ENCODE data around the gene ANKRD33B.

Gene ANKRD33B

GRCh38 chr5:10674096-10674495 is 110.2 kb downstream of the ANKRD33B start:
- DNase-seq (ENCODE audit: low read depth in 2 of 2): no peak

- no peak for DNase-seq (ENCODE audit: low read depth in 2 of 2)
These were observed 110.7 kb downstream of the ANKRD33B start for GRCh38 chr5:10674582-10674981.

GRCh38 chr5:10675177-10675700 is 111.4 kb downstream of the ANKRD33B start:
- no peak for DNase-seq (ENCODE audit: low read depth in 2 of 2)

- no peak for DNase-seq (ENCODE audit: low read depth in 2 of 2)
These were observed 112.4 kb downstream of the ANKRD33B start for GRCh38 chr5:10676224-10676623.

GRCh38 chr5:10676946-10677345 is 113.1 kb downstream of the ANKRD33B start:
- no peak for DNase-seq (ENCODE audit: low read depth in 2 of 2)

- no peak for DNase-seq (ENCODE audit: low read depth in 2 of 2)
These were observed 113.7 kb downstream of the ANKRD33B start for GRCh38 chr5:10677533-10677932.

GRCh38 chr5:10678244-10678643 is 114.4 kb downstream of the ANKRD33B start:
- no peak for DNase-seq (ENCODE audit: low read depth in 2 of 2)

GRCh38 chr5:10679336-10679988 is 115.6 kb downstream of the ANKRD33B start:
- DNase-seq (ENCODE audit: low read depth in 2 of 2): no peak

GRCh38 chr5:10680876-10681481 is 117.1 kb downstream of the ANKRD33B start:
- DNase-seq (ENCODE audit: low read depth in 2 of 2): no peak

- no peak for DNase-seq (ENCODE audit: low read depth in 2 of 2)
These were observed 118.1 kb downstream of the ANKRD33B start for GRCh38 chr5:10681731-10682679.

GRCh38 chr5:10682801-10683525 is 119.1 kb downstream of the ANKRD33B start:
- no peak for DNase-seq (ENCODE audit: low read depth in 2 of 2)

- no peak for DNase-seq (ENCODE audit: low read depth in 2 of 2)
These were observed 120.6 kb downstream of the ANKRD33B start for GRCh38 chr5:10684303-10685086.

GRCh38 chr5:10685115-10685521 is 121.2 kb downstream of the ANKRD33B start:
- no peak for DNase-seq (ENCODE audit: low read depth in 2 of 2)

GRCh38 chr5:10686890-10687289 is 123.0 kb downstream of the ANKRD33B start:
- no peak for DNase-seq (ENCODE audit: low read depth in 2 of 2)

GRCh38 chr5:10688651-10689171 is 124.8 kb downstream of the ANKRD33B start:
- no peak for DNase-seq (ENCODE audit: low read depth in 2 of 2)

GRCh38 chr5:10689391-10690081 is 125.7 kb downstream of the ANKRD33B start:
- DNase-seq (ENCODE audit: low read depth in 2 of 2): no peak

GRCh38 chr5:10690460-10691440 is 126.9 kb downstream of the ANKRD33B start:
- no peak for DNase-seq (ENCODE audit: low read depth in 2 of 2)

Measured in stimulated activated CD8-positive, alpha-beta memory T cell treated with anti-CD3 and anti-CD28 coated beads, Interleukin-15, amount 100 ng/mL, for 48 hours (primary cell).